NB4 (cell line): ENCODE results near the gene NCR1.
"Not testable (repeated sequence)": the region's sequence is repeated elsewhere in the genome, so short reads cannot be mapped to it uniquely, and the experiment has no call there.

Source experiments
- DNase-seq: peaks from one replicate; pipeline ENCODE4 v3.0.0; 2010; ENCODE audit warnings: low read depth
- H3K4me3 ChIP-seq: one replicate; pipeline ENCODE4 v1.5.1; 2011; ENCODE audit warnings: mild to moderate bottlenecking, low read depth, low read length, moderate library complexity
- MYC ChIP-seq: IDR thresholded peaks from 2 replicates; pipeline ENCODE4 v1.6.1; 2011; ENCODE audit warnings: low read depth, low read length
- POLR2A ChIP-seq: IDR thresholded peaks from 2 replicates; pipeline ENCODE4 v1.6.1; 2011; ENCODE audit warnings: mild to moderate bottlenecking; ENCODE audit not compliant: insufficient read length; ENCODE audit errors: extremely low read depth
- TF ChIP-seq, protein P1 (sequence below): IDR thresholded peaks from one replicate; pipeline ENCODE4 v1.5.1; 2012; ENCODE audit warnings: low read depth, low read length
- TF ChIP-seq, protein P2 (sequence below): IDR thresholded peaks from 2 replicates; pipeline ENCODE4 v1.6.1; 2011; ENCODE audit warnings: low read depth, low read length

The NCR1 gene, protein sequence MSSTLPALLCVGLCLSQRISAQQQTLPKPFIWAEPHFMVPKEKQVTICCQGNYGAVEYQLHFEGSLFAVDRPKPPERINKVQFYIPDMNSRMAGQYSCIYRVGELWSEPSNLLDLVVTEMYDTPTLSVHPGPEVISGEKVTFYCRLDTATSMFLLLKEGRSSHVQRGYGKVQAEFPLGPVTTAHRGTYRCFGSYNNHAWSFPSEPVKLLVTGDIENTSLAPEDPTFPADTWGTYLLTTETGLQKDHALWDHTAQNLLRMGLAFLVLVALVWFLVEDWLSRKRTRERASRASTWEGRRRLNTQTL

DNA sequence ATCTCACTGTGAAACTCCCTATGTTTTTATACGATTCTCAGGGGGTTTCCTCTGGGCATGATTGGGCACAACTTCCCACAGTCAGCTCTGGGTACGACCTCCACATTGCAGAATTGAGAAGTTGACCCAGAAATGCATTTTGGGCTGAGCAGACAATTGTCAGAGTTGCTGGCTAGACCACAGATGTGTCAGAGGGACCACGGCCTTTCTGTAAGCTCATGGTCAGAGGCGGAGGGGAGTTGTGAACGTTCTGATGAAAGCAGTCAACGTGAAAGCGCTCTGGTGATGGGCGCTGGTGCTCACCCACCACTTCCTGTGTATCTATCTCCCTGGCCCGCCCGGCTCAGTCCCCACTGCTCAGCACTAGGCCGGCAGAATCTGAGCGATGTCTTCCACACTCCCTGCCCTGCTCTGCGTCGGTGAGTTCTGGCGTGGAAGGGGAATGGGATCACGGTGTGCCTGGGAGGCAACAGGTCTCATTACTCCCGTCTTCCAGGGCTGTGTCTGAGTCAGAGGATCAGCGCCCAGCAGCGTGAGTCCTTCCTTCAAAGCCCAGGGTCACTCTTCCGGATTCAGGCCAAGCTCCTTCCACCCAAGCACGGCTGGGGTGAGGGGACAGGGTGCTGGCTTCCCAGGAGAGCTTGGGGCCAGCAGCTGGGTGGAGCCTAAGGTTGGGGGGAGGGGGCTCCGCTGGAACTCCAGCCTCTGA lies at the start of gene NCR1:
TSS of gene NCR1 (plus strand) at position 346 of the 709 bp plus-strand sequence. CDS start at position 386, 40 bp downstream.
- DNase-seq, result peak; percentile 22
- no peak for TF ChIP-seq POLR2A
- TF ChIP-seq, protein P1, sequence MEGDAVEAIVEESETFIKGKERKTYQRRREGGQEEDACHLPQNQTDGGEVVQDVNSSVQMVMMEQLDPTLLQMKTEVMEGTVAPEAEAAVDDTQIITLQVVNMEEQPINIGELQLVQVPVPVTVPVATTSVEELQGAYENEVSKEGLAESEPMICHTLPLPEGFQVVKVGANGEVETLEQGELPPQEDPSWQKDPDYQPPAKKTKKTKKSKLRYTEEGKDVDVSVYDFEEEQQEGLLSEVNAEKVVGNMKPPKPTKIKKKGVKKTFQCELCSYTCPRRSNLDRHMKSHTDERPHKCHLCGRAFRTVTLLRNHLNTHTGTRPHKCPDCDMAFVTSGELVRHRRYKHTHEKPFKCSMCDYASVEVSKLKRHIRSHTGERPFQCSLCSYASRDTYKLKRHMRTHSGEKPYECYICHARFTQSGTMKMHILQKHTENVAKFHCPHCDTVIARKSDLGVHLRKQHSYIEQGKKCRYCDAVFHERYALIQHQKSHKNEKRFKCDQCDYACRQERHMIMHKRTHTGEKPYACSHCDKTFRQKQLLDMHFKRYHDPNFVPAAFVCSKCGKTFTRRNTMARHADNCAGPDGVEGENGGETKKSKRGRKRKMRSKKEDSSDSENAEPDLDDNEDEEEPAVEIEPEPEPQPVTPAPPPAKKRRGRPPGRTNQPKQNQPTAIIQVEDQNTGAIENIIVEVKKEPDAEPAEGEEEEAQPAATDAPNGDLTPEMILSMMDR, result no peak
- TF ChIP-seq MYC, result no peak
- TF ChIP-seq, protein P2, sequence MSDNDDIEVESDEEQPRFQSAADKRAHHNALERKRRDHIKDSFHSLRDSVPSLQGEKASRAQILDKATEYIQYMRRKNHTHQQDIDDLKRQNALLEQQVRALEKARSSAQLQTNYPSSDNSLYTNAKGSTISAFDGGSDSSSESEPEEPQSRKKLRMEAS, result no peak
- H3K4me3 ChIP-seq, result no peak within 1 kb of the TSS

DNA sequence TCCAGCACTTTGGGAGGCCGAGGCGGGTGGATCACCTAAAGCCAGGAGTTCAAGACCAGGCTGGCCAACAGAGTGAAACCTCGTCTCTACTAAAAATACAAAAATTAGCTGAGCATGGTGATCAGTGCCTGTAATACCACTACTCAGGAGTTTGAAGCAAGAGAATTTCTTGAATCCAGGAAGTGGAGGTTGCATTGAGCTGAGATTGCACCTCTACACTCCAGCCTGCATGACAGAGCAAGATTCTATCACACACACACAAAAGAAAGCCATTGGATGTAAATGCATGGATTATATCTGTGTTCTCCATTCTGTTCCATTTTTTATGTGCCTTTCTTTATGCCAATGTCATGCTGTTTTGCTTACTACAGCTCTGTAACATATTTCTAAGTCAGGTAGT lies 47.5 kb upstream of the NCR1 start:
- H3K4me3 ChIP-seq, DNase-seq: not testable (repeated sequence)

DNA sequence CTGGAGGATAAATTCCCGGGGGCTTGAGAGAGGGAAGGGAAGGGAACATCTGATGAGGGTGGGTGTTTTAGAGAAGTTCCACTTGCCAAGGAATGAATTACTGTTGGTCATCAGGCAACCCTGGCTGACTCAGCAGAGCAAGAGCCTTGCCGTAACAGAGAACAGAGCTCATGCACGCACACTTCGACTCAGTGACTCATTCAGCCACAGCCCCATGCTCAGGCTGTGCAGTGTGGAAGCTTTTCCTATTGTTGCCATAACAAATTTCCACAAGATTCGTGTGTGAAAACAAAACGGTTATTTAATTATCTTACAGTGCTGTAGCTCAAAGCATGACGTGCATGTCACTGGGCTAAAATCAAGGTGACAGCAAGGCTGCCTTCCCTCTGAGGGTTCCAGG lies 46.5 kb upstream of the NCR1 start:
- peak; percentile 50 for DNase-seq
- H3K4me3 ChIP-seq, result not testable (repeated sequence)

DNA sequence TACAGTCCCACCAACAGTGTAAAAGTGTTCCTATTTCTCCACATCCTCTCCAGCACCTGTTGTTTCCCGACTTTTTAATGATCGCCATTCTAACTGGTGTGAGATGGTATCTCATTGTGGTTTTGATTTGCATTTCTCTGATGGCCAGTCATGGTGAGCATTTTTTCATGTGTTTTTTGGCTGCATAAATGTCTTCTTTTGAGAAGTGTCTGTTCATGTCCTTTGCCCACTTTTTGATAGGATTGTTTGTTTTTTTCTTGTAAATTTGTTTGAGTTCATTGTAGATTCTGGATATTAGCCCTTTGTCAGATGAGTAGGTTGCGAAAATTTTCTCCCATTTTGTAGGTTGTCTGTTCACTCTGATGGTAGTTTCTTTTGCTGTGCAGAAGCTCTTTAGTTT lies 42.5 kb upstream of the NCR1 start:
- H3K4me3 ChIP-seq, DNase-seq: not testable (repeated sequence)

DNA sequence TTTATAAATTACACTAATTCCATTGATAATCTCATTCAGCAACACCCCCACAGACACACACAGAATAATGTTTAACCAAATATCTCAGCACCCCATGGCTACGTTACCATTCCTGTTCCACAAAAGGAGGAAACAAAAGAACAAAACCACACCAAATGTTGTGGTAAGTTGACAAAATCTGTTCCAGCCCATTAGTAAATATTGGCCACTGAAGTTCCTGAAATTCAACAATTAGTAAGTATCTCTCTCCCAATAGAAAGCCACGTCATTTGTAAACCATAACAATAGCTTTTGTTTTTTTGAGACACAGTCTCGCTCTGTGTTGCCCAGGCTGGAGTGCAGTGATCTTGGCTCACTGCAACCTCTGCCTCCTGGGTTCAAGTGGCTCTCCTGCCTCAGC lies 34.3 kb upstream of the NCR1 start:
- no peak overlapping the region for H3K4me3 ChIP-seq
- DNase-seq, result no peak
- TF ChIP-seq, protein P1, result no peak

DNA sequence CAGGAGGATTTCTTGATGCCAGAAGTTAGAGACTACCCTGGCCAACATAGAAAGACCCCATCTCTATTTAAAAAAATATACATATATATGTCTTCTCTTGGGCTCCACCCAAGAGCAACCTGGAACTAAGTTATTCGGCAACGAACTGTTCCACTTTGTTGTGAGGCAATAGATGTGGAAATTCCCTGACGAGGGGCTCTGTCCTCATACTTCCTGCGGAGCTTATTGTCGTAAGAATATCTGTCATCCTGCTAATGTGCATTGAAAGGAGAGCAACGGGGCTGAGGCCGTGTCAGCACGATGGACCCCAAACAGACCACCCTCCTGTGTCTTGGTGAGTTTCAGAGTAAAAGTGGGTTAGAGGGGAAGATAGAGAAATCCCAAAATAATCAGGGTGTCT lies 32.0 kb upstream of the NCR1 start, which contains the start of gene FCAR:
TSS of gene FCAR (plus strand) at position 246 of the 400 bp plus-strand sequence. CDS start at position 301, 55 bp downstream.
- peak; percentile 72 for DNase-seq
- H3K4me3 ChIP-seq, result no peak within 1 kb of the TSS
- TF ChIP-seq, protein P2, result no peak
- no peak for TF ChIP-seq POLR2A
- TF ChIP-seq, protein P1, result no peak
- no peak for TF ChIP-seq MYC

DNA sequence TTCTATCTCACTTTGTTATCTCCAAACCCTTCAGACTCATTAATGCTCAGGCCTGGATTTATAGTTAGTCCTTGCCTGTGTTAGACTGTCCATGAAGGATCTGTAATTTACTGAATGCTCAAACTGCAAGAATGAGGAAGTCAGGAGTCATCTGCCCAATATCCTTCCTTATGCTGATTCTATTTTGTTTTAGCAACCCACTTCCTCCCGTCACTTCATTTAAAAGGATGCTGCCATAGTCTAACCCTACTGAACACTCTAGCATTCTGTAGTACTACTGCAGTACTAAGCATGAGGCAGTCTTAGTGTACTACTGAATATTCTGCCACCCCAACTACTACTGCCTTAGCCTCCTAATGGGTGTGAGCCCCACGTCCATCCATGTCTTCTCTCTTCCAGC lies 30.4 kb upstream of the NCR1 start:
- peak; percentile 72 for DNase-seq
- H3K4me3 ChIP-seq, result no peak overlapping the region
- TF ChIP-seq MYC (no peak), POLR2A (no peak)
- TF ChIP-seq, protein P1, result no peak
- TF ChIP-seq, protein P2, result no peak
